ENCODE results near the gene AFF2. TPM values are rescaled to one million over a fixed set of nuclear protein-coding genes. Genes with fewer than 3 reads are reported as not detected.

AFF2 gene
- total RNA-seq, 1 experiment from 2014 or later = 0.16 TPM

- Histone ChIP-seq H3K27me3 (replicated peaks; ENCODE audit: control insufficient read depth, insufficient read depth, low read length) (no peaks in the 10 kb centered on the region), H3K36me3 (ENCODE audit: control insufficient read depth, insufficient read depth, low read length) (no peaks in the 10 kb centered on the region), H3K4me1 (no peaks in the 10 kb centered on the region), H3K9me3 (no peaks in the 10 kb centered on the region), H3K4me3 (ENCODE audit: low read depth, low read length) (no peak overlapping the region)
- intact Hi-C loops (cut with micrococcal nuclease; ENCODE audit: unreplicated experiment) = no loop called here
- no TSS peak for BruUV-seq (replicated peaks)
- H3K36me3 Mint-ChIP-seq (ENCODE audit: insufficient read depth, unreplicated experiment) = no peaks in the 10 kb centered on the region
- DNase-seq = no peak
- CTCF ChIA-PET = no interaction called here
- H3K4me1 Mint-ChIP-seq (ENCODE audit: low read depth, unreplicated experiment) = no peaks in the 10 kb centered on the region
- TF ChIP-seq CTCF (IDR thresholded peaks at IDR 0.05; ENCODE audit: insufficient read depth in 1 of 2, low read depth in 1 of 2, low read length in 1 of 2, severe bottlenecking in 1 of 2, unreplicated experiment in 1 of 2) = no peak
- no peak overlapping the region for H3K4me3 Mint-ChIP-seq (ENCODE audit: unreplicated experiment)
- H3K27me3 Mint-ChIP-seq (ENCODE audit: insufficient read depth, unreplicated experiment) = peaks cover 5% of the 10 kb centered on the region
- no peaks in the 10 kb centered on the region for H3K9me3 Mint-ChIP-seq (ENCODE audit: unreplicated experiment)
- POLR2A ChIA-PET = no interaction called here
- no peak overlapping the region for H3K27ac Mint-ChIP-seq (ENCODE audit: unreplicated experiment)
These were observed 304.4 kb downstream of the AFF2 start for GRCh38 chrX:148804579-148805355.

GRCh38 chrX:148806145-148806870 is 305.9 kb downstream of the AFF2 start:
- Histone ChIP-seq H3K27me3 (replicated peaks; ENCODE audit: control insufficient read depth, insufficient read depth, low read length) (no peaks in the 10 kb centered on the region), H3K9me3 (no peaks in the 10 kb centered on the region), H3K4me1 (no peaks in the 10 kb centered on the region), H3K36me3 (ENCODE audit: control insufficient read depth, insufficient read depth, low read length) (no peaks in the 10 kb centered on the region), H3K4me3 (ENCODE audit: low read depth, low read length) (no peak overlapping the region)
- Mint-ChIP-seq H3K9me3 (ENCODE audit: unreplicated experiment) (no peaks in the 10 kb centered on the region), H3K36me3 (ENCODE audit: insufficient read depth, unreplicated experiment) (no peaks in the 10 kb centered on the region), H3K4me1 (ENCODE audit: low read depth, unreplicated experiment) (no peaks in the 10 kb centered on the region), H3K27me3 (ENCODE audit: insufficient read depth, unreplicated experiment) (peaks cover 5% of the 10 kb centered on the region), H3K4me3 (ENCODE audit: unreplicated experiment) (no peak overlapping the region), H3K27ac (ENCODE audit: unreplicated experiment) (no peak overlapping the region)
- no TSS peak for BruUV-seq (replicated peaks)
- no peak for TF ChIP-seq CTCF (IDR thresholded peaks at IDR 0.05; ENCODE audit: insufficient read depth in 1 of 2, low read depth in 1 of 2, low read length in 1 of 2, severe bottlenecking in 1 of 2, unreplicated experiment in 1 of 2)
- intact Hi-C loops (cut with micrococcal nuclease; ENCODE audit: unreplicated experiment) = no loop called here
- POLR2A ChIA-PET = no interaction called here
- CTCF ChIA-PET = no interaction called here
- no peak for DNase-seq

- Mint-ChIP-seq H3K27me3 (ENCODE audit: insufficient read depth, unreplicated experiment) (no peaks in the 10 kb centered on the region), H3K4me1 (ENCODE audit: low read depth, unreplicated experiment) (no peaks in the 10 kb centered on the region), H3K36me3 (ENCODE audit: insufficient read depth, unreplicated experiment) (no peaks in the 10 kb centered on the region), H3K4me3 (ENCODE audit: unreplicated experiment) (no peak overlapping the region), H3K9me3 (ENCODE audit: unreplicated experiment) (no peaks in the 10 kb centered on the region), H3K27ac (ENCODE audit: unreplicated experiment) (no peak overlapping the region)
- H3K9me3 ChIP-seq = no peaks in the 10 kb centered on the region
- no peaks in the 10 kb centered on the region for H3K27me3 ChIP-seq (replicated peaks; ENCODE audit: control insufficient read depth, insufficient read depth, low read length)
- no peaks in the 10 kb centered on the region for H3K36me3 ChIP-seq (ENCODE audit: control insufficient read depth, insufficient read depth, low read length)
- H3K4me3 ChIP-seq (ENCODE audit: low read depth, low read length) = no peak overlapping the region
- POLR2A ChIA-PET = no interaction called here
- TF ChIP-seq CTCF (IDR thresholded peaks at IDR 0.05; ENCODE audit: insufficient read depth in 1 of 2, low read depth in 1 of 2, low read length in 1 of 2, severe bottlenecking in 1 of 2, unreplicated experiment in 1 of 2) = no peak
- no peaks in the 10 kb centered on the region for H3K4me1 ChIP-seq
- CTCF ChIA-PET = no interaction called here
- intact Hi-C loops (cut with micrococcal nuclease; ENCODE audit: unreplicated experiment) = no loop called here
- no TSS peak for BruUV-seq (replicated peaks)
- no peak for DNase-seq
These were observed 308.4 kb downstream of the AFF2 start for GRCh38 chrX:148808833-148809232.
